GM12865 (cell line): ENCODE measurements around the gene C9orf152.

Source experiments
- DNase-seq: peaks from one replicate; pipeline ENCODE4 v3.0.0; 2010; ENCODE audit warnings: low read depth
- H3K4me3 ChIP-seq: 2 replicates; pipeline ENCODE4 v1.5.1; 2011; ENCODE audit warnings: mild to moderate bottlenecking, low read depth, low read length, control low read depth
- CTCF ChIP-seq: IDR thresholded peaks from 2 replicates; pipeline ENCODE4 v1.5.1; 2011; ENCODE audit warnings: low read length, control low read depth, low read depth, inconsistent platforms; ENCODE audit not compliant: insufficient read depth; ENCODE audit errors: missing control alignments

C9orf152 gene

DNA sequence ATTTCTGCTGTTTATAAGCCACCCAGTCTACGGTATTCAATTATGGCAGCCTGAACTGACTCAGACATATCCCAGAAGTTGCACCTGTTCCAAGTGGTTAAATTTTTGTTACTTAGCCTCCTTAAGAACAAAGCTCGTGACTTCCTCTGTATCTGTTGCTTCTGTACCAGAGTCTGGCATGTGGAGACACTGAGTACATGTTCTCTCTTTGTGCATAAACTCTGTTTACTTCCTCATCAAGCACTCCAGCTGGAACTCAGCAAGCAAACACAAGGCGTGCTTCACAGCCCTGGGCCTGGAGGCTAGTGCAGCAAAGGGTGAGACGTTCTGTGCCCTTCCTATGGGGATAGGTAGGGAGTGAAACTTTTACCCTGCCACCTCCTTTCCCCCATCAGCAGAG lies 19.0 kb downstream of the C9orf152 start:
- DNase-seq = no peak
- no peak for TF ChIP-seq CTCF
- no peak overlapping the region for H3K4me3 ChIP-seq

- no peak for DNase-seq
- no peak for TF ChIP-seq CTCF
- H3K4me3 ChIP-seq = no peak overlapping the region
Measured at GRCh38 chr9:110188101-110188500, 19.9 kb downstream of the C9orf152 start.

DNA sequence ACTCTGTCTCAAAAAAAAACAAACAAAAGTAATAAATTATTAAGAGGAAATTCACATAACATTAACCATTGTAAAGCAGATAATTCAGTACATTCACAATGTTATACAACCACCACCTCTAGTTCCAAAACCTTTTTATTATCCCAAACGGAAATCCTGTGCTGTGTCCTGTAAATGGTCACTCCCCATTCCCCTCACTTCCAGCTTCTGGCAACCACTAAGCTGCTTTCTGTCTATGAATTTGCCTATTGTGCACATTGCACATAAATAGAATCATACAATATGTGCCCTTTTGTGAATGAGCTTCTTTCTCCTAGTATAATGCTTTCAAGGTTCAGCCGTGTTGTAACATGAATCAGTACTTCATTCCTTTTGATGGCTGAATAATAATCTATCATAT lies 20.8 kb downstream of the C9orf152 start:
- TF ChIP-seq CTCF = no peak
- H3K4me3 ChIP-seq = no peak overlapping the region
- no peak for DNase-seq

GRCh38 chr9:110186254-110186653 lies 21.7 kb downstream of the C9orf152 start:
- TF ChIP-seq CTCF = no peak
- DNase-seq = no peak
- H3K4me3 ChIP-seq = no peak overlapping the region

DNA sequence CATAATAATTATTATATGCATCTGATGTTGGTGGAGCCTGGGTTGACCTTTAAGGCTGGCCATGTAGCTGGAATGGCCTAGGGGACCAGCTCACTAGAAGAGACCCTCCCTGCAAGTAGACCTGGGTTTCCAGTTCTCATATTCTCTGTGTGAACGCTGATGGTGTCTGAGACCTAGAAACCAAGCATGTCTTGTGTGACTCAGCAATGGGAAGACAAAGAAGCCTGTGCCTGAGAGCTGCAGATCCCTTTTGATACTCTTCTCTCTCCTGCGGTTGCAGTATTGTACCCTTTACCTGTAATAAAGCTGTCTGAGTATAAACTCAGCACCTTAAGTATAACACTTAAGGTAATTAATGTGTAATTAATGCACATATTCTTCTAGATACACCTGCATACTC lies 22.2 kb downstream of the C9orf152 start:
- no peak for TF ChIP-seq CTCF
- no peak for DNase-seq
- no peak overlapping the region for H3K4me3 ChIP-seq

GRCh38 chr9:110183208-110184145 lies 24.5 kb downstream of the C9orf152 start:
- no peak overlapping the region for H3K4me3 ChIP-seq
- DNase-seq = peak; percentile 83
- TF ChIP-seq CTCF = peak; percentile 73
